Fibroblast of lung (primary cell): ENCODE measurements around the gene ATRNL1. TPM values are rescaled to one million over a fixed set of nuclear protein-coding genes. Genes with fewer than 3 reads are reported as not detected.

Source experiments
- DNase-seq, 2 donors: peaks; one replicate each; pipeline versions ENCODE4 v3.0.0 to v3.0.0-alpha.2; 2010; ENCODE audit warnings: low read depth in 2 of 2
- H2AFZ ChIP-seq: 2 replicates; pipeline ENCODE4 v1.5.1; 2012; ENCODE audit warnings: low read length, control low read depth, inconsistent platforms
- H3K27ac ChIP-seq: 2 replicates; pipeline ENCODE4 v1.5.1; 2011; ENCODE audit warnings: low read length, control low read depth; ENCODE audit not compliant: insufficient read depth
- H3K27me3 ChIP-seq: 2 replicates; pipeline ENCODE4 v1.5.1; 2011; ENCODE audit warnings: mild to moderate bottlenecking, low read length; ENCODE audit not compliant: control insufficient read depth, insufficient read depth
- H3K36me3 ChIP-seq: 2 replicates; pipeline ENCODE4 v1.5.1; 2011; ENCODE audit warnings: low read length; ENCODE audit not compliant: control insufficient read depth, insufficient read depth
- H3K4me1 ChIP-seq: 2 replicates; pipeline ENCODE4 v1.5.1; 2011; ENCODE audit warnings: low read length; ENCODE audit not compliant: control insufficient read depth, insufficient read depth; ENCODE audit errors: extremely low read depth
- H3K4me2 ChIP-seq: 2 replicates; pipeline ENCODE4 v1.5.1; 2011; ENCODE audit warnings: low read length, control low read depth; ENCODE audit not compliant: insufficient read depth; ENCODE audit errors: extremely low read depth
- H3K4me3 ChIP-seq, 4 experiments: fragments of 200-600 bp in 1 of 4; sonication (generic) in 1 of 4; replicated peaks in 1 of 4; 2 replicates each; pipeline ENCODE4 v1.5.1; 2011 to 2016; ENCODE audit warnings: low read length in 4 of 4, low read depth in 3 of 4, mild to moderate bottlenecking in 3 of 4, control low read depth in 2 of 4, inconsistent platforms in 1 of 4, mixed read lengths in 1 of 4; ENCODE audit not compliant: insufficient read depth in 1 of 4; ENCODE audit errors: control extremely low read depth in 1 of 4
- H3K79me2 ChIP-seq: 2 replicates; pipeline ENCODE4 v1.5.1; 2012; ENCODE audit warnings: mild to moderate bottlenecking, low read length, inconsistent platforms; ENCODE audit not compliant: control insufficient read depth, insufficient read depth
- H3K9ac ChIP-seq: 2 replicates; pipeline ENCODE4 v1.5.1; 2011; ENCODE audit warnings: mild to moderate bottlenecking, low read length, control low read depth; ENCODE audit not compliant: insufficient read depth
- H3K9me3 ChIP-seq: 2 replicates; pipeline ENCODE4 v1.5.1; 2012; ENCODE audit warnings: low read depth, low read length; ENCODE audit not compliant: control insufficient read depth, insufficient read depth
- H4K20me1 ChIP-seq: 2 replicates; pipeline ENCODE4 v1.5.1; 2011; ENCODE audit warnings: low read length; ENCODE audit not compliant: control insufficient read depth, insufficient read depth; ENCODE audit errors: extremely low read depth
- CTCF ChIP-seq, 2 donors: IDR thresholded peaks in 1 of 2; conservative IDR thresholded peaks in 1 of 2; 1 replicate in 1 of 2; 2 replicates in 1 of 2; pipeline ENCODE4 v1.5.1; 2011 to 2012; ENCODE audit warnings: low read length in 2 of 2, control low read depth in 1 of 2, inconsistent platforms in 1 of 2, low read depth in 1 of 2, mild to moderate bottlenecking in 1 of 2
- EZH2 ChIP-seq: IDR thresholded peaks from 2 replicates; pipeline ENCODE4 v1.5.1; 2012; ENCODE audit warnings: low read length, control low read depth, mild to moderate bottlenecking; ENCODE audit errors: missing control alignments
- polyA plus RNA-seq, 2 donors: library from polyadenylated mRNA; depleted of rRNA in 1 of 2; stranded (reverse) in 1 of 2; unstranded in 1 of 2; fragments of >200 nt; gene quantifications; 2 replicates each; pipeline ENCODE4 v1.2.1, GENCODE V29; 2011 to 2012; ENCODE audit warnings: missing spikeins in 1 of 2
- total RNA-seq: library from RNA; depleted of rRNA; stranded (reverse); fragments of >200 nt; gene quantifications from 2 replicates; pipeline ENCODE4 v1.2.1, GENCODE V29; 2014

Gene ATRNL1
- total and polyA plus RNA-seq, 2 donors (not counting 1 experiment from before 2014, with no cell fraction given) = 0.33 TPM

GRCh38 chr10:115801457-115801856 lies 708.3 kb downstream of the ATRNL1 start:
- Histone ChIP-seq H3K9ac (no peak overlapping the region), H4K20me1 (no peaks in the 10 kb centered on the region), H3K27ac (no peak overlapping the region), H3K4me2 (no peak overlapping the region), H2AFZ (no peak overlapping the region), H3K27me3 (no peaks in the 10 kb centered on the region), H3K36me3 (no peaks in the 10 kb centered on the region), H3K4me1 (no peaks in the 10 kb centered on the region), H3K4me3 (no peak overlapping the region), H3K9me3 (no peaks in the 10 kb centered on the region), H3K79me2 (no peaks in the 10 kb centered on the region)
- peak in 1 of 2 donors; percentile 2 for DNase-seq
- TF ChIP-seq CTCF (conservative IDR thresholded peaks at IDR 0.05 in 1 of 2, IDR thresholded peaks at IDR 0.05 in 1 of 2; ENCODE audit: low read depth in 1 of 2, low read length in 2 of 2) (no peak), EZH2 (no peak)

GRCh38 chr10:115801992-115802391 lies 708.8 kb downstream of the ATRNL1 start:
- H3K9me3 ChIP-seq = no peaks in the 10 kb centered on the region
- TF ChIP-seq CTCF (conservative IDR thresholded peaks at IDR 0.05 in 1 of 2, IDR thresholded peaks at IDR 0.05 in 1 of 2; ENCODE audit: low read depth in 1 of 2, low read length in 2 of 2) = no peak
- no peak for TF ChIP-seq EZH2
- H3K9ac ChIP-seq = no peak overlapping the region
- H3K36me3 ChIP-seq = no peaks in the 10 kb centered on the region
- no peak overlapping the region for H3K4me2 ChIP-seq
- H3K79me2 ChIP-seq = no peaks in the 10 kb centered on the region
- H3K4me3 ChIP-seq = no peak overlapping the region
- H2AFZ ChIP-seq = no peak overlapping the region
- no peaks in the 10 kb centered on the region for H3K27me3 ChIP-seq
- H3K27ac ChIP-seq = no peak overlapping the region
- no peaks in the 10 kb centered on the region for H4K20me1 ChIP-seq
- no peaks in the 10 kb centered on the region for H3K4me1 ChIP-seq
- DNase-seq = peak in 1 of 2 donors; percentile 27

- DNase-seq = no peak
- Histone ChIP-seq H3K79me2 (no peaks in the 10 kb centered on the region), H3K9ac (no peak overlapping the region), H3K9me3 (no peaks in the 10 kb centered on the region), H3K27ac (no peak overlapping the region), H3K27me3 (no peaks in the 10 kb centered on the region), H3K4me2 (no peak overlapping the region), H3K4me3 (no peak overlapping the region), H2AFZ (no peak overlapping the region), H3K4me1 (no peaks in the 10 kb centered on the region), H3K36me3 (no peaks in the 10 kb centered on the region), H4K20me1 (no peaks in the 10 kb centered on the region)
- no peak for TF ChIP-seq EZH2
- no peak for TF ChIP-seq CTCF (conservative IDR thresholded peaks at IDR 0.05 in 1 of 2, IDR thresholded peaks at IDR 0.05 in 1 of 2; ENCODE audit: low read depth in 1 of 2, low read length in 2 of 2)
Observed at GRCh38 chr10:115802911-115803310, 709.7 kb downstream of the ATRNL1 start.
